C4-2B (cell line): ENCODE data around the gene REEP3.

ENCODE experiments used
- CTCF ChIP-seq: fragments of 450-650 bp; conservative IDR thresholded peaks from 2 replicates; pipeline ENCODE4 v1.5.1; 2017; ENCODE audit warnings: mild to moderate bottlenecking
- ZFX ChIP-seq: fragments of 450-650 bp; IDR thresholded peaks from 2 replicates; pipeline ENCODE4 v1.6.1; 2017

GRCh38 chr10:63582690-63583089 is 61.5 kb downstream of the REEP3 start:
- TF ChIP-seq CTCF (no peak), ZFX (no peak)
